Chondrocyte (in vitro differentiated cells): Measurements from ENCODE around the gene TSPAN8. TPM values are rescaled to one million over a fixed set of nuclear protein-coding genes. Genes with fewer than 3 reads are reported as not detected.
"Not testable (repeated sequence)": the region's sequence is repeated elsewhere in the genome, so short reads cannot be mapped to it uniquely, and the experiment has no call there.

Experiments used
- DNase-seq: peaks from one replicate; pipeline ENCODE4 v3.0.0; 2021; ENCODE audit warnings: mixed read lengths, low spot score
- H3K27ac Mint-ChIP-seq: one replicate; pipeline ENCODE4 v1.8.0; 2021; ENCODE audit warnings: mild to moderate bottlenecking, moderate library complexity, mixed read lengths; ENCODE audit not compliant: unreplicated experiment
- H3K27me3 Mint-ChIP-seq: 2 replicates; pipeline ENCODE4 v1.8.0; 2021; ENCODE audit warnings: low read depth, mixed read lengths
- H3K36me3 Mint-ChIP-seq: 2 replicates; pipeline ENCODE4 v1.8.0; 2021; ENCODE audit warnings: low read depth, mixed read lengths
- H3K4me1 Mint-ChIP-seq: 2 replicates; pipeline ENCODE4 v1.8.0; 2021; ENCODE audit warnings: low read depth, mild to moderate bottlenecking, mixed read lengths
- H3K4me3 Mint-ChIP-seq: one replicate; pipeline ENCODE4 v1.8.0; 2021; ENCODE audit warnings: mild to moderate bottlenecking, moderate library complexity, mixed read lengths; ENCODE audit not compliant: unreplicated experiment
- H3K9me3 Mint-ChIP-seq: 2 replicates; pipeline ENCODE4 v1.8.0; 2021; ENCODE audit warnings: low read depth, mixed read lengths
- total RNA-seq: library from RNA; stranded (reverse); gene quantifications from 3 replicates; pipeline ENCODE4 v1.2.1, GENCODE V29; 2021
- TF ChIP-seq, protein P1 (sequence below): fragments of 200-600 bp; sonication (generic); IDR thresholded peaks from 2 replicates; pipeline ENCODE4 v1.5.0; 2021; ENCODE audit warnings: antibody characterized with exemption, mild to moderate bottlenecking, moderate library complexity

TSPAN8 gene
- total RNA-seq, 1 donor from 2014 or later = 0.22 TPM

DNA sequence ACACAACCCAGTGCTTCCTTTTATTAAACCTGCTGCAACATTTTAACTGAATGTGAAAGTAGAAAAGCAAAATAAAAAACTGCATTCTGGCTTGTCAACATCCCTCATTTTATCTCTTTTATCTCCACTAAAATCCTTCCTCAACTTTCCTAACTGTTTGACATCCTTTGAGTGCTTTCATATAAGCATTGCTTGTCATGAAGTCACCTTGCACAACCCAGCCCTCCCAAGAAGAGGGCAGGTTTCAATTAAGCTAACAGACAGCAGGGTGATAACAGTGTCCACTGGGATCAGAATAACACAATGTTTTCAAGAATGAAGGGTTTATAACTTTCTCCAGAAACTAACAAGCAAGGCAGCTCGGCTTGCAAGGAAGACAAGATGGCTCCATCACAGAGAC, 16.3 kb upstream of the TSPAN8 start:
- no peaks in the 10 kb centered on the region for H3K27me3 Mint-ChIP-seq
- no peaks in the 10 kb centered on the region for H3K36me3 Mint-ChIP-seq
- DNase-seq = no peak
- no peaks in the 10 kb centered on the region for H3K9me3 Mint-ChIP-seq
- peaks cover 3% of the 10 kb centered on the region for H3K4me1 Mint-ChIP-seq
- no peak overlapping the region for H3K4me3 Mint-ChIP-seq
- H3K27ac Mint-ChIP-seq = no peak overlapping the region
- TF ChIP-seq, protein P1, sequence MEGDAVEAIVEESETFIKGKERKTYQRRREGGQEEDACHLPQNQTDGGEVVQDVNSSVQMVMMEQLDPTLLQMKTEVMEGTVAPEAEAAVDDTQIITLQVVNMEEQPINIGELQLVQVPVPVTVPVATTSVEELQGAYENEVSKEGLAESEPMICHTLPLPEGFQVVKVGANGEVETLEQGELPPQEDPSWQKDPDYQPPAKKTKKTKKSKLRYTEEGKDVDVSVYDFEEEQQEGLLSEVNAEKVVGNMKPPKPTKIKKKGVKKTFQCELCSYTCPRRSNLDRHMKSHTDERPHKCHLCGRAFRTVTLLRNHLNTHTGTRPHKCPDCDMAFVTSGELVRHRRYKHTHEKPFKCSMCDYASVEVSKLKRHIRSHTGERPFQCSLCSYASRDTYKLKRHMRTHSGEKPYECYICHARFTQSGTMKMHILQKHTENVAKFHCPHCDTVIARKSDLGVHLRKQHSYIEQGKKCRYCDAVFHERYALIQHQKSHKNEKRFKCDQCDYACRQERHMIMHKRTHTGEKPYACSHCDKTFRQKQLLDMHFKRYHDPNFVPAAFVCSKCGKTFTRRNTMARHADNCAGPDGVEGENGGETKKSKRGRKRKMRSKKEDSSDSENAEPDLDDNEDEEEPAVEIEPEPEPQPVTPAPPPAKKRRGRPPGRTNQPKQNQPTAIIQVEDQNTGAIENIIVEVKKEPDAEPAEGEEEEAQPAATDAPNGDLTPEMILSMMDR = no peak

DNA sequence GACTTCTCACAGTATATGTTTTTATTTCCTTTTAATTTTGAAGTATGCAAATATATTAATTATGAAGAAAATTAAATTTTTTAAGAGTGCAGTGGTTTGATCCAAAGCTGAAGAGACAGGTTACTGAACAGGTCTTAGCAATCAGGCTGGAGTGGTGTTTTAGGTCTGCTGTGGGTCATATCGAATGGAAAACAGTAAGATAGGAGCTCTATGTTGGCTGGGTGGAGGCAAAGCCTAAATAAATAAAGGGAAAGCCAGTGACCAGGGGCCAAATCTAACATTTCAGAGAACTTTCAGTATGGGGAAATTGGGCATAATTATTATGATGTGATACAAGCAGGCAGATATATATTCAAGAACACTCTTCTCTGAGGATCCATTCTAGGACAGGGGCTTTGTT, 12.7 kb upstream of the TSPAN8 start:
- TF ChIP-seq, protein P1 = no peak
- Mint-ChIP-seq H3K27ac (no peak overlapping the region), H3K36me3 (no peaks in the 10 kb centered on the region), H3K9me3 (peaks cover 7% of the 10 kb centered on the region), H3K4me1 (peaks cover 4% of the 10 kb centered on the region), H3K27me3 (no peaks in the 10 kb centered on the region), H3K4me3 (no peak overlapping the region)
- DNase-seq = no peak

DNA sequence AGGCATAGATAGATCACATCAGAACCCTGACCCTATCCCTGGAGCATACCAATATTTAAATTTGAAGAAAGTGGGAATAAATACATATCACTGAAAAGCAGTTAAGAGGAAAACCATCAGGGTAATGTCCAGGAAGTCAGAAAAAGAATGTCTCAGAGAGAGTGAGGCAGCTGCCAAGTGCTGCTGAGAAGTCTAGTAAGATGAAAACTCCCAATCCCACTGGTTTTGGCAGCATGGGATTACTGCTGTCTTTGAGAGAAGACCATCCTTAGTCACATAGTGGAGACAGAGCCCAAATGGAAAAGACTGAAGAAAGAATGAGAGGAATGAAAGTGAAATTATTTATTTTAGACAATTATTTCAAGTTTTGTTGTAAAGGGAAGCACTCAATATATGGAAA, 11.5 kb upstream of the TSPAN8 start:
- no peak overlapping the region for H3K4me3 Mint-ChIP-seq
- H3K27me3 Mint-ChIP-seq = no peaks in the 10 kb centered on the region
- H3K27ac Mint-ChIP-seq = no peak overlapping the region
- TF ChIP-seq, protein P1 = no peak
- DNase-seq = no peak
- no peaks in the 10 kb centered on the region for H3K36me3 Mint-ChIP-seq
- H3K9me3 Mint-ChIP-seq = peaks cover 7% of the 10 kb centered on the region
- peaks cover 4% of the 10 kb centered on the region for H3K4me1 Mint-ChIP-seq

DNA sequence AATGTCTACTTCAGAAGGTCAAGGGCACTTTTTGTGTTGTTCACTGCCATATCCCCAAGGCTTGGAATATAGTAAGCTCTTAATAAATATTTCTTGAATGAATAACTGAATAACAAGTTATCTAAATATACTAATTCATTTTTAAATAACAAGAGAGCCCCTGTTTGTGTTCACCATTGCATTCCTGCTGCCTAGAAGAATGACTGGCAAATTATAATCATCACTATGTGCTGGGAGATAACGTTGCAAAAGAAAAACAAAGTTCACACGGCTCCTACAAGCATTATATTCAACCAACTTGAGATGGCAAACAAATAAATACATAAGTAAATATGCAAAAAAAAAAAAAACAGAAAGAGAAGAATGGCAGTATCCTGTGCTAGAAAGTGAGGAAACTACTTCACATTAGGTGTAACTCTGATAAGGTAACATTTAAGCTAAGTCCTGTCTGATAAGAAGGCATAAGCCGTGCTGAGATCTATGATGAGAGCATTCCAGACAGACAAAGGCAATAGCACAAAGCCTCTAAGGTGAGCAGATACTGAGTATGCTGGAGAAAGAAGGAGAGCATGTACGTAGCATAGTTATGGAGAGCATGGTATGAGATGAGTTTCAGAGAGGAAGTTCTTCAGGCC, 9.2 kb upstream of the TSPAN8 start:
- peaks cover 7% of the 10 kb centered on the region for H3K9me3 Mint-ChIP-seq
- no peaks in the 10 kb centered on the region for H3K27me3 Mint-ChIP-seq
- no peaks in the 10 kb centered on the region for H3K36me3 Mint-ChIP-seq
- no peak for DNase-seq
- H3K4me3 Mint-ChIP-seq = no peak overlapping the region
- no peak overlapping the region for H3K27ac Mint-ChIP-seq
- TF ChIP-seq, protein P1 = no peak
- peaks cover 4% of the 10 kb centered on the region for H3K4me1 Mint-ChIP-seq

DNA sequence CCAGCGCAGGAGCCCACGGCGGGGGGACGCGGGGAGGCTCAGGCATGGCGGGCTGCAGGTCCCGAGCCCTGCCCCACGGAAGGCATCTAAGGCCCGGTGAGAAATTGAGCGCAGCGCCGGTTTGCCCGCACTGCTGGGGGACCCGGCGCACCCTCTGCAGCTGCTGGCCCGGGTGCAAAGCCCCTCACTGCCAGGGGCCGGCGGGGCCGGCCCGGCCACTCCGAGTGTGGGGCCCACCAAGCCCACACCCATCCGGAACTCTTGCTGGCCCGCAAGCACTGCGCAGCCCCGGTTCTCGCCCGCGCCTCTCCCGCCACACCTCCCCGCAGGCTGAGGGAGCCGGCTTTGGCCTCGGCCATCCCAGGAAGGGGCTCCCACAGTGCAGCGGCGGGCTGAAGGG, 8.5 kb upstream of the TSPAN8 start:
- TF ChIP-seq, protein P1 = no peak
- no peak overlapping the region for H3K27ac Mint-ChIP-seq
- peaks cover 7% of the 10 kb centered on the region for H3K9me3 Mint-ChIP-seq

DNA sequence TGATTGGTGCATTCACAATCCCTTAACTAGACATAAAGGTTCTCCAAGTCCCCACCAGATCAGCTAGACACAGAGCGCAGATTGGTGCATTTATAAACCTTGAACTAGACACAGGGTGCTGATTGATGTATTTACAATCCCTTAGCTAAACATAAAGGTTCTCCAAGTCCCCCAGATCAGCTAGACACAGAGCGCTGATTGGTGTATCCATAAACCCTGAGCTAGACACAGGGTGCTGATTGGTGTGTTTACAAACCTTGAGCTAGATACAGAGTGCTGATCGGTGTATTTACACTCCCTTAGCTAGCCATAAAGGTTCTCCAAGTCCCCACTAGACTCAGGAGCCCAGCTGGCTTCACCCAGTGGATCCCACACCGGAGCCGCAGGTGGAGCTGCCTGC, 8.0 kb upstream of the TSPAN8 start:
- H3K27ac Mint-ChIP-seq, H3K9me3 Mint-ChIP-seq, H3K4me1 Mint-ChIP-seq: not testable (repeated sequence)

More for the DNA sequence above, 8.5 kb upstream of the TSPAN8 start:
- no peak overlapping the region for H3K4me3 Mint-ChIP-seq
- peaks cover 4% of the 10 kb centered on the region for H3K4me1 Mint-ChIP-seq
- no peaks in the 10 kb centered on the region for H3K27me3 Mint-ChIP-seq
- peak; percentile 82 for DNase-seq
- no peaks in the 10 kb centered on the region for H3K36me3 Mint-ChIP-seq

More for the DNA sequence above, 8.0 kb upstream of the TSPAN8 start:
- not testable (repeated sequence) for H3K27me3 Mint-ChIP-seq, H3K4me3 Mint-ChIP-seq, DNase-seq, H3K36me3 Mint-ChIP-seq
